ENCODE measurements around the gene NDUFAB1. TPM values are rescaled to one million over a fixed set of nuclear protein-coding genes. Genes with fewer than 3 reads are reported as not detected.

The NDUFAB1 gene
- total RNA-seq, 2 experiments from 2014 or later: 100 to 105 TPM

- ATAC-seq (no peak), DNase-seq (no peak)
- Mint-ChIP-seq H3K4me3 (no peak overlapping the region), H3K27me3 (ENCODE audit: low read depth) (no peaks in the 10 kb centered on the region), H3K27ac (no peak overlapping the region), H3K4me1 (ENCODE audit: low read depth) (no peaks in the 10 kb centered on the region), H3K9me3 (ENCODE audit: insufficient read depth) (no peaks in the 10 kb centered on the region), H3K36me3 (ENCODE audit: low read depth) (peaks cover 40% of the 10 kb centered on the region)
- POLR2A ChIA-PET: no interaction called here
- CTCF ChIA-PET: interaction anchor here (1.2 kb wide), 1 partner anchor 15 kb away, joined by 3 read pairs; no protein-coding TSS in a partner anchor
These were observed 14.4 kb downstream of the NDUFAB1 start for GRCh38 chr16:23581764-23582163.

GRCh38 chr16:23580391-23580790, 15.7 kb downstream of the NDUFAB1 start:
- Mint-ChIP-seq H3K27me3 (ENCODE audit: low read depth) (no peaks in the 10 kb centered on the region), H3K4me1 (ENCODE audit: low read depth) (no peaks in the 10 kb centered on the region), H3K36me3 (ENCODE audit: low read depth) (peaks cover 33% of the 10 kb centered on the region), H3K4me3 (no peak overlapping the region), H3K9me3 (ENCODE audit: insufficient read depth) (no peaks in the 10 kb centered on the region), H3K27ac (no peak overlapping the region)
- CTCF ChIA-PET: interaction anchor here (0.7 kb wide), 1 partner anchor 16 kb away, joined by 3 read pairs; no protein-coding TSS in a partner anchor
- POLR2A ChIA-PET: interaction anchor here (1.0 kb wide), 1 partner anchor 9 kb away, joined by 4 read pairs; no protein-coding TSS in a partner anchor
- DNase-seq: no peak
- ATAC-seq: no peak

- DNase-seq: no peak
- ChIA-PET CTCF (no interaction called here), POLR2A (no interaction called here)
- ATAC-seq: no peak
- no peaks in the 10 kb centered on the region for H3K9me3 Mint-ChIP-seq (ENCODE audit: insufficient read depth)
- peaks cover 24% of the 10 kb centered on the region for H3K36me3 Mint-ChIP-seq (ENCODE audit: low read depth)
- no peak overlapping the region for H3K27ac Mint-ChIP-seq
- no peaks in the 10 kb centered on the region for H3K27me3 Mint-ChIP-seq (ENCODE audit: low read depth)
- H3K4me1 Mint-ChIP-seq (ENCODE audit: low read depth): no peaks in the 10 kb centered on the region
- no peak overlapping the region for H3K4me3 Mint-ChIP-seq
These were observed 16.7 kb downstream of the NDUFAB1 start for GRCh38 chr16:23579371-23579770.

- POLR2A ChIA-PET: interaction anchor here (0.6 kb wide), 1 partner anchor 63 kb away, joined by 3 read pairs; no protein-coding TSS in a partner anchor
- no peak overlapping the region for H3K27ac Mint-ChIP-seq
- H3K9me3 Mint-ChIP-seq (ENCODE audit: insufficient read depth): no peaks in the 10 kb centered on the region
- CTCF ChIA-PET: no interaction called here
- no peaks in the 10 kb centered on the region for H3K27me3 Mint-ChIP-seq (ENCODE audit: low read depth)
- no peak overlapping the region for H3K4me3 Mint-ChIP-seq
- DNase-seq: no peak
- peaks cover 21% of the 10 kb centered on the region for H3K36me3 Mint-ChIP-seq (ENCODE audit: low read depth)
- ATAC-seq: no peak
- H3K4me1 Mint-ChIP-seq (ENCODE audit: low read depth): no peaks in the 10 kb centered on the region
These were observed 17.9 kb downstream of the NDUFAB1 start for GRCh38 chr16:23578101-23578830.

GRCh38 chr16:23577493-23577892, 18.6 kb downstream of the NDUFAB1 start:
- no peaks in the 10 kb centered on the region for H3K4me1 Mint-ChIP-seq (ENCODE audit: low read depth)
- POLR2A ChIA-PET: interaction anchor here (0.6 kb wide), 1 partner anchor 62 kb away, joined by 3 read pairs; no protein-coding TSS in a partner anchor
- ATAC-seq: no peak
- no peaks in the 10 kb centered on the region for H3K27me3 Mint-ChIP-seq (ENCODE audit: low read depth)
- H3K4me3 Mint-ChIP-seq: no peak overlapping the region
- peaks cover 21% of the 10 kb centered on the region for H3K36me3 Mint-ChIP-seq (ENCODE audit: low read depth)
- CTCF ChIA-PET: no interaction called here
- H3K9me3 Mint-ChIP-seq (ENCODE audit: insufficient read depth): no peaks in the 10 kb centered on the region
- H3K27ac Mint-ChIP-seq: no peak overlapping the region
- DNase-seq: no peak

DNA sequence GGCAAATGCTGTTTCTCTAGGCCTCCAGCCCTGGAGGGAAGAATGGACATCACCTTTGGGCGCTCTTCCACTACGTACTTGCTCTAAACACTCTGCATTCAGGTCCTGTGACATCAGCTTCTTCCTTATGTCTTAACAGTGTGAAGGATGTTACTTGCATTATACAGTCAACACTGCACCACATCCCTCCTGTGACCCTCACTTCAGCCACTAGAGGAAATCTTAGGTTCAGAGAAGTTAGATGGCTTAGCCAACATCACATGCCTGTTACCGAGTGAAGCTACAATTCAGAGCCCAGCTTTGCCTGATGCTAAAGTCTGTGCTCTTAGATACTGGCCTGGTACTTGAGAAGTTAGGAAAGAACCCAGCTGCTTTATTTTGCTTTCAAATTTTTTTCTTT, 20.3 kb downstream of the NDUFAB1 start:
- Mint-ChIP-seq H3K4me3 (no peak overlapping the region), H3K27ac (no peak overlapping the region), H3K9me3 (ENCODE audit: insufficient read depth) (no peaks in the 10 kb centered on the region), H3K4me1 (ENCODE audit: low read depth) (no peaks in the 10 kb centered on the region), H3K36me3 (ENCODE audit: low read depth) (peaks cover 25% of the 10 kb centered on the region), H3K27me3 (ENCODE audit: low read depth) (no peaks in the 10 kb centered on the region)
- ATAC-seq: peak; percentile 42
- no peak for DNase-seq
- ChIA-PET CTCF (interaction anchor here (0.7 to 1.0 kb wide), 3 partner anchors 11 to 140 kb away, joined by 3 read pairs; no protein-coding TSS in a partner anchor), POLR2A (no interaction called here)

- Mint-ChIP-seq H3K4me3 (no peak overlapping the region), H3K27ac (no peak overlapping the region), H3K36me3 (ENCODE audit: low read depth) (peaks cover 14% of the 10 kb centered on the region), H3K4me1 (ENCODE audit: low read depth) (no peaks in the 10 kb centered on the region), H3K9me3 (ENCODE audit: insufficient read depth) (no peaks in the 10 kb centered on the region), H3K27me3 (ENCODE audit: low read depth) (no peaks in the 10 kb centered on the region)
- ChIA-PET POLR2A (interaction anchor here (0.6 kb wide), 1 partner anchor 365 kb away, joined by 3 read pairs; no protein-coding TSS in a partner anchor), CTCF (no interaction called here)
- ATAC-seq (no peak), DNase-seq (no peak)
These were observed 22.3 kb downstream of the NDUFAB1 start for GRCh38 chr16:23573817-23574216.

DNA sequence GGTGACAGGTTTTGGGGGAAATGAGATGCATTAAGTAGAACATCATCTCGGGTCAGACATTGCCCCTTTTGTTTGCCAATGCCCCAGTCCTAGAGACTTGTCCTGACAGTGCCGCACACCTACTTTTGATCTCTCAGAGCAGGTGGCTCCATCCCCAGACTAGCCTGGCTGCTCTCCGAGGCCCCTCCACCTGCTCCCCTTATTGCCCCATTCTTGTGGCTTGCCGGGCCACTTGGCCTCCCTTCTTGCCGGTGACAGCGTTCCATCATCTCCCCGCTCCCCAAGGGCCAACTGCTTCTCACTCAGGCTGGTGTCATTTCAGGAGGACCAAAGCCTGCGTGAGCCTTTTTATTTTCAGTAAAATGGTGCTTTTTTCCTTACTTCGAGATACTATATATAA, 23.7 kb downstream of the NDUFAB1 start:
- Mint-ChIP-seq H3K27me3 (ENCODE audit: low read depth) (no peaks in the 10 kb centered on the region), H3K4me1 (ENCODE audit: low read depth) (no peaks in the 10 kb centered on the region), H3K36me3 (ENCODE audit: low read depth) (peaks cover 20% of the 10 kb centered on the region), H3K27ac (no peak overlapping the region), H3K4me3 (no peak overlapping the region), H3K9me3 (ENCODE audit: insufficient read depth) (no peaks in the 10 kb centered on the region)
- CTCF ChIA-PET: no interaction called here
- DNase-seq (no peak), ATAC-seq (no peak)
- POLR2A ChIA-PET: no interaction called here

DNA sequence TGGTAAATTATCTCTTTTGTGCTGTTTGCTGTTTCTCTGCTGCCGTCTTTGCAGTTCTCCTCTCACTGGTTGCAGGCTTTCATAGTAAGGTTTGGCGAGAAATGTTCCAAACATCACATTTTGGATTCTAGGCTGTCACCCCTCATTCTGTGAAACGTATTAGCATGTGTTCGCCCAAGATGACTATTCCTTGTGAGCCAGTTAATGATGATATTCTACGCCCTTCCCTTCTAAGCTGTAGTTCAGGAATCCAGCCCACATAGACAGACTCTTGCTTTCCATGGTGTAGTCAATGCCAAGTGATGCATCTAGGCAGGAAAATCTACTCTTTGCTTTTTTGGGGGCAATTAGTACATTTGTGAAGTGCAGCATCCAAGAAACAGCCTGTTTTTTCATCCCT, 24.2 kb downstream of the NDUFAB1 start:
- POLR2A ChIA-PET: no interaction called here
- Mint-ChIP-seq H3K4me3 (no peak overlapping the region), H3K36me3 (ENCODE audit: low read depth) (peaks cover 25% of the 10 kb centered on the region), H3K4me1 (ENCODE audit: low read depth) (no peaks in the 10 kb centered on the region), H3K27ac (no peak overlapping the region), H3K27me3 (ENCODE audit: low read depth) (no peaks in the 10 kb centered on the region), H3K9me3 (ENCODE audit: insufficient read depth) (no peaks in the 10 kb centered on the region)
- CTCF ChIA-PET: no interaction called here
- ATAC-seq (no peak), DNase-seq (no peak)

GRCh38 chr16:23570992-23571632, 25.0 kb downstream of the NDUFAB1 start:
- Mint-ChIP-seq H3K4me1 (ENCODE audit: low read depth) (no peaks in the 10 kb centered on the region), H3K27me3 (ENCODE audit: low read depth) (no peaks in the 10 kb centered on the region), H3K36me3 (ENCODE audit: low read depth) (peaks cover 29% of the 10 kb centered on the region), H3K9me3 (ENCODE audit: insufficient read depth) (no peaks in the 10 kb centered on the region), H3K4me3 (no peak overlapping the region), H3K27ac (peak overlapping the region; percentile 50)
- DNase-seq: no peak
- ATAC-seq: no peak
- CTCF ChIA-PET: interaction anchor here (0.9 kb wide), 1 partner anchor 26 kb away, joined by 3 read pairs; no protein-coding TSS in a partner anchor
- POLR2A ChIA-PET: interaction anchor here (0.7 to 1.1 kb wide), 2 partner anchors 9 to 12 kb away, joined by 4 read pairs; no protein-coding TSS in a partner anchor

DNA sequence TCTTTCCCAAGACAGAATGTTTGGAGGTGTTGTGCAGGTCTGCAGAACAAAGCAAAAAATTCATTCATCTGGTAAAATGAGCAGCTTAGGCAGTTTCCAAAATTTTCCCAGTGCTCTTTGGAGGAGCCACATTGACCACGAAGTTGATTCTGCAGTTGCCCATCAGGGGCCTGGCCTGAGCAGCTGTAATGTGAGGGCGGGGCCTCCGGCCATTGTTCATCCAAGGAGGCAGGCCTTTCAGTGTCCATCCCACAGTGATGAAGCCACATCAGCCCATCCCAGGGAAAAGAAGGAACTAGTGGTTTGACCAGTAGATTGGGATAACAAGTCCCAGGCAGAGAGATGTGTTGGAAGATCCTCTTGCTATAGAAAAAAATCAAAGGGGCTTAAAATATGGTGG, 28.5 kb downstream of the NDUFAB1 start:
- Mint-ChIP-seq H3K4me1 (ENCODE audit: low read depth) (no peaks in the 10 kb centered on the region), H3K27ac (no peak overlapping the region), H3K27me3 (ENCODE audit: low read depth) (no peaks in the 10 kb centered on the region), H3K36me3 (ENCODE audit: low read depth) (peaks cover 50% of the 10 kb centered on the region), H3K4me3 (no peak overlapping the region), H3K9me3 (ENCODE audit: insufficient read depth) (no peaks in the 10 kb centered on the region)
- CTCF ChIA-PET: no interaction called here
- DNase-seq (no peak), ATAC-seq (no peak)
- POLR2A ChIA-PET: no interaction called here

- POLR2A ChIA-PET: no interaction called here
- DNase-seq (no peak), ATAC-seq (no peak)
- H3K9me3 Mint-ChIP-seq (ENCODE audit: insufficient read depth): no peaks in the 10 kb centered on the region
- CTCF ChIA-PET: no interaction called here
- H3K27me3 Mint-ChIP-seq (ENCODE audit: low read depth): no peaks in the 10 kb centered on the region
- H3K4me1 Mint-ChIP-seq (ENCODE audit: low read depth): no peaks in the 10 kb centered on the region
- H3K36me3 Mint-ChIP-seq (ENCODE audit: low read depth): peaks cover 55% of the 10 kb centered on the region
- no peak overlapping the region for H3K4me3 Mint-ChIP-seq
- no peak overlapping the region for H3K27ac Mint-ChIP-seq
These were observed 29.4 kb downstream of the NDUFAB1 start for GRCh38 chr16:23566724-23567123.

Measured in activated CD8-positive, alpha-beta T cell treated with anti-CD3 and anti-CD28 coated beads, Interleukin-2, amount 10 ng/mL, durations not matched to agents 7 days and 5 days (primary cell).